ENCODE measurements around the gene KCNT1.

The KCNT1 gene

GRCh38 chr9:135737840-135738521, 36.0 kb downstream of the KCNT1 start:
- H3K36me3 Mint-ChIP-seq (ENCODE audit: low read depth), result no peaks in the 10 kb centered on the region
- no peak overlapping the region for H3K4me3 Mint-ChIP-seq
- no peak for ATAC-seq
- no peak for DNase-seq
- H3K27me3 Mint-ChIP-seq, result peaks cover 7% of the 10 kb centered on the region
- no peak overlapping the region for H3K27ac Mint-ChIP-seq
- no peaks in the 10 kb centered on the region for H3K9me3 Mint-ChIP-seq
- no peaks in the 10 kb centered on the region for H3K4me1 Mint-ChIP-seq

- ATAC-seq (no peak), DNase-seq (no peak)
- Mint-ChIP-seq H3K27me3 (peaks cover 5% of the 10 kb centered on the region), H3K36me3 (ENCODE audit: low read depth) (no peaks in the 10 kb centered on the region), H3K4me1 (no peaks in the 10 kb centered on the region), H3K9me3 (no peaks in the 10 kb centered on the region), H3K27ac (no peak overlapping the region), H3K4me3 (no peak overlapping the region)
Measured at GRCh38 chr9:135739271-135740220, 37.6 kb downstream of the KCNT1 start.

- Mint-ChIP-seq H3K9me3 (no peaks in the 10 kb centered on the region), H3K27ac (no peak overlapping the region), H3K36me3 (ENCODE audit: low read depth) (no peaks in the 10 kb centered on the region), H3K4me1 (no peaks in the 10 kb centered on the region), H3K4me3 (no peak overlapping the region), H3K27me3 (peaks cover 5% of the 10 kb centered on the region)
- no peak for DNase-seq
- no peak for ATAC-seq
Measured at GRCh38 chr9:135741276-135742219, 39.6 kb downstream of the KCNT1 start.

- Mint-ChIP-seq H3K4me1 (no peaks in the 10 kb centered on the region), H3K27ac (no peak overlapping the region), H3K4me3 (no peak overlapping the region), H3K36me3 (ENCODE audit: low read depth) (no peaks in the 10 kb centered on the region), H3K9me3 (no peaks in the 10 kb centered on the region), H3K27me3 (peaks cover 3% of the 10 kb centered on the region)
- ATAC-seq, result no peak
- no peak for DNase-seq
Measured at GRCh38 chr9:135743021-135743420, 41.0 kb downstream of the KCNT1 start.

GRCh38 chr9:135743546-135744332, 41.8 kb downstream of the KCNT1 start:
- no peak overlapping the region for H3K27ac Mint-ChIP-seq
- no peaks in the 10 kb centered on the region for H3K4me1 Mint-ChIP-seq
- DNase-seq (no peak), ATAC-seq (no peak)
- H3K27me3 Mint-ChIP-seq, result peaks cover 3% of the 10 kb centered on the region
- no peaks in the 10 kb centered on the region for H3K36me3 Mint-ChIP-seq (ENCODE audit: low read depth)
- no peak overlapping the region for H3K4me3 Mint-ChIP-seq
- no peaks in the 10 kb centered on the region for H3K9me3 Mint-ChIP-seq

GRCh38 chr9:135744333-135745070, 42.5 kb downstream of the KCNT1 start:
- no peak for ATAC-seq
- Mint-ChIP-seq H3K9me3 (no peaks in the 10 kb centered on the region), H3K4me3 (no peak overlapping the region), H3K27me3 (no peaks in the 10 kb centered on the region), H3K4me1 (no peaks in the 10 kb centered on the region), H3K27ac (no peak overlapping the region), H3K36me3 (ENCODE audit: low read depth) (no peaks in the 10 kb centered on the region)
- DNase-seq, result no peak

- ATAC-seq (no peak), DNase-seq (no peak)
- Mint-ChIP-seq H3K36me3 (ENCODE audit: low read depth) (no peaks in the 10 kb centered on the region), H3K4me3 (no peak overlapping the region), H3K9me3 (no peaks in the 10 kb centered on the region), H3K27ac (no peak overlapping the region), H3K4me1 (no peaks in the 10 kb centered on the region), H3K27me3 (no peaks in the 10 kb centered on the region)
Measured at GRCh38 chr9:135745189-135745588, 43.2 kb downstream of the KCNT1 start.

GRCh38 chr9:135745686-135746324, 43.8 kb downstream of the KCNT1 start:
- H3K4me1 Mint-ChIP-seq, result no peaks in the 10 kb centered on the region
- no peaks in the 10 kb centered on the region for H3K36me3 Mint-ChIP-seq (ENCODE audit: low read depth)
- H3K9me3 Mint-ChIP-seq, result no peaks in the 10 kb centered on the region
- H3K4me3 Mint-ChIP-seq, result no peak overlapping the region
- ATAC-seq, result no peak
- DNase-seq, result no peak
- no peak overlapping the region for H3K27ac Mint-ChIP-seq
- no peaks in the 10 kb centered on the region for H3K27me3 Mint-ChIP-seq

- Mint-ChIP-seq H3K9me3 (no peaks in the 10 kb centered on the region), H3K27me3 (no peaks in the 10 kb centered on the region), H3K27ac (no peak overlapping the region), H3K36me3 (ENCODE audit: low read depth) (no peaks in the 10 kb centered on the region), H3K4me1 (no peaks in the 10 kb centered on the region), H3K4me3 (no peak overlapping the region)
- ATAC-seq (no peak), DNase-seq (no peak)
Measured at GRCh38 chr9:135746565-135746964, 44.6 kb downstream of the KCNT1 start.

- Mint-ChIP-seq H3K36me3 (ENCODE audit: low read depth) (no peaks in the 10 kb centered on the region), H3K4me1 (no peaks in the 10 kb centered on the region), H3K4me3 (no peak overlapping the region), H3K27ac (no peak overlapping the region), H3K9me3 (no peaks in the 10 kb centered on the region), H3K27me3 (no peaks in the 10 kb centered on the region)
- DNase-seq (no peak), ATAC-seq (no peak)
Measured at GRCh38 chr9:135747311-135747710, 45.3 kb downstream of the KCNT1 start.

GRCh38 chr9:135748676-135749075, 46.7 kb downstream of the KCNT1 start:
- H3K4me3 Mint-ChIP-seq, result no peak overlapping the region
- H3K9me3 Mint-ChIP-seq, result no peaks in the 10 kb centered on the region
- H3K4me1 Mint-ChIP-seq, result no peaks in the 10 kb centered on the region
- no peak for DNase-seq
- H3K36me3 Mint-ChIP-seq (ENCODE audit: low read depth), result no peaks in the 10 kb centered on the region
- no peak overlapping the region for H3K27ac Mint-ChIP-seq
- no peaks in the 10 kb centered on the region for H3K27me3 Mint-ChIP-seq
- ATAC-seq, result no peak

- no peaks in the 10 kb centered on the region for H3K27me3 Mint-ChIP-seq
- H3K36me3 Mint-ChIP-seq (ENCODE audit: low read depth), result no peaks in the 10 kb centered on the region
- no peaks in the 10 kb centered on the region for H3K9me3 Mint-ChIP-seq
- DNase-seq, result no peak
- H3K4me3 Mint-ChIP-seq, result no peak overlapping the region
- H3K4me1 Mint-ChIP-seq, result no peaks in the 10 kb centered on the region
- no peak for ATAC-seq
- H3K27ac Mint-ChIP-seq, result no peak overlapping the region
Measured at GRCh38 chr9:135749171-135750045, 47.4 kb downstream of the KCNT1 start.

All from activated naive CD8-positive, alpha-beta T cell treated with anti-CD3 and anti-CD28 coated beads, Interleukin-2, amount 50 U/mL, for 24 hours (primary cell).